ENCODE measurements around the gene SH3BP1.
"Not testable (repeated sequence)": the region's sequence is repeated elsewhere in the genome, so short reads cannot be mapped to it uniquely, and the experiment has no call there.

The SH3BP1 gene

GRCh38 chr22:37696260-37696656, 56.8 kb downstream of the SH3BP1 start:
- Histone ChIP-seq H3K4me1 (ENCODE audit: control insufficient read depth, insufficient read depth, low read length) (peaks cover 13% of the 10 kb centered on the region), H3K36me3 (ENCODE audit: control insufficient read depth in 2 of 2, insufficient read depth in 2 of 2, low read length in 2 of 2) (peaks cover 17% of the 10 kb centered on the region in 2 donors), H3K4me3 (ENCODE audit: low read length in 2 of 2) (peak overlapping the region; percentile 52 to 64), H3K9ac (ENCODE audit: low read length in 2 of 2) (peak overlapping the region in 1 of 2 donors; percentile 58)
- H3K9me3 ChIP-seq (ENCODE audit: control insufficient read depth in 2 of 2, low read length in 2 of 2); H3K27ac ChIP-seq (ENCODE audit: low read length); H3K27me3 ChIP-seq (ENCODE audit: control insufficient read depth in 1 of 2, insufficient read depth in 2 of 2, low read length in 2 of 2): not testable (repeated sequence)

DNA sequence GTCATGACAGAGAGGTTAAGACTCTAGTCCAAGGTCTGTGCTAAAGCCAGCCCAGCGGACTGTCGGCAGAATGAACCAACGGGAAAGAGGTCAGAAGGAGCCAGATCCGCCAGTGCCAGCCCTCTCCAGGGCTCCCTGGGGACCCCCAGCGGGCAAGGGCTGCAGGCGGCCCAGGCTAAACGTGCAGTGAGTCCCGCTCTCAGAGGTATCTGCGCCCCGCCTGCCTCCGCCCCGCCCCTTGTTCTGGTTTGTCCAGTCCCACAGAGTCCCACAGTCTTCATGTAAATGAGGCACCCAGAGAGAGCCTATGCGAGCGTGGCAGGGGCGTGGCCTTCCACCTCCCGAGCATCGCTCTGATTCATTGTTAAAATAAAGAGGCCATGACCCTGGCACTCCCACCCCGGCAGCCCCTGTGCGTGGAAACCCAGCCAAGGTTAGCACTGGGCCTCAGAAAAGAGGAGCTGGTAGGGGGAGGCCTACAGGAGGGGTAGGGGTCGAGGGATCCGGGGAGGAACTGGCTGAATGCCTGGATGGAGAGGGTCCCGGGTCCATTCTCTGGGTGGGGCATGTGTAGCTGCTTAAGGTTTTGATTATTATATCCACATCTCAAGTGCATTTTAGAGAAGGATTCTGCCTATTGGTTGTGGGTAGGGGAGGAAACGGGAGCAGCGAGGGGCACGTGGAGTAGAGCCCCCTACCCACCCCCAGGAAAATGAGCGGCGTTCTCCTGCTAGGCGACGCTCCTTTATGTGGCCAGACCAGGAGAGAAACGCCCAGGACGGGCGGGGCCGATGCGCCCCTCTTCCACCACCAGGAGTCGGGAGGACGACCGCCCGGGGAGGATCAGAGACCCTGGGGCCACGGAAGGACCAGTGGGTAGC, 57.4 kb downstream of the SH3BP1 start, which contains the start of gene TRIOBP:
TRIOBP (plus strand) TSS at position 392 of the 881 bp plus-strand sequence. CDS start 4,318 bp downstream, outside the sequence.
- Histone ChIP-seq H3K4me1 (ENCODE audit: control insufficient read depth, insufficient read depth, low read length) (peaks cover 13% of the 10 kb centered on the region), H3K4me3 (ENCODE audit: low read length in 2 of 2) (peak within 1 kb of the TSS; percentile 52 to 64), H3K27ac (ENCODE audit: low read length) (no peak within 1 kb of the TSS), H3K9ac (ENCODE audit: low read length in 2 of 2) (peak within 1 kb of the TSS in 1 of 2 donors; percentile 58), H3K36me3 (ENCODE audit: control insufficient read depth in 2 of 2, insufficient read depth in 2 of 2, low read length in 2 of 2) (peaks cover 10 to 12% of the 10 kb centered on the region in 2 donors), H3K27me3 (ENCODE audit: control insufficient read depth in 1 of 2, insufficient read depth in 2 of 2, low read length in 2 of 2) (no peaks in the 10 kb centered on the region), H3K9me3 (ENCODE audit: control insufficient read depth in 2 of 2, low read length in 2 of 2) (no peaks in the 10 kb centered on the region)

DNA sequence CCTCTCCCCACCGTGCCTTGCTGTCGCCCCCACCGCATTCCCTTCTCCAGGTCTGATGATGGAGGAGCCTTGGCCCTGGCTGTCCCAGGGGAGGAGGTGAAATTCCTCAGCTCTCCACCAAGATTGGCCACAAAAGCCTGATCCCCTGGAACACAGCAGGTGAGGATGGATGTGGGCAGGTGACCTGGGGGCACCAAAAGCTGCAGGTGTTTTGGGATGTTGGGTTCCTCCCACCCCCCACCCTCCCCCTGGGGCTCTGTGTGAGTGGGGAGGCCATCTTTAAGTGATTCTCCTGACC, 58.0 kb downstream of the SH3BP1 start:
- Histone ChIP-seq H3K4me1 (ENCODE audit: control insufficient read depth, insufficient read depth, low read length) (peaks cover 13% of the 10 kb centered on the region), H3K27ac (ENCODE audit: low read length) (no peak overlapping the region), H3K9me3 (ENCODE audit: control insufficient read depth in 2 of 2, low read length in 2 of 2) (no peaks in the 10 kb centered on the region), H3K36me3 (ENCODE audit: control insufficient read depth in 2 of 2, insufficient read depth in 2 of 2, low read length in 2 of 2) (peaks cover 8 to 9% of the 10 kb centered on the region in 2 donors), H3K27me3 (ENCODE audit: control insufficient read depth in 1 of 2, insufficient read depth in 2 of 2, low read length in 2 of 2) (no peaks in the 10 kb centered on the region), H3K9ac (ENCODE audit: low read length in 2 of 2) (no peak overlapping the region), H3K4me3 (ENCODE audit: low read length in 2 of 2) (no peak overlapping the region)

DNA sequence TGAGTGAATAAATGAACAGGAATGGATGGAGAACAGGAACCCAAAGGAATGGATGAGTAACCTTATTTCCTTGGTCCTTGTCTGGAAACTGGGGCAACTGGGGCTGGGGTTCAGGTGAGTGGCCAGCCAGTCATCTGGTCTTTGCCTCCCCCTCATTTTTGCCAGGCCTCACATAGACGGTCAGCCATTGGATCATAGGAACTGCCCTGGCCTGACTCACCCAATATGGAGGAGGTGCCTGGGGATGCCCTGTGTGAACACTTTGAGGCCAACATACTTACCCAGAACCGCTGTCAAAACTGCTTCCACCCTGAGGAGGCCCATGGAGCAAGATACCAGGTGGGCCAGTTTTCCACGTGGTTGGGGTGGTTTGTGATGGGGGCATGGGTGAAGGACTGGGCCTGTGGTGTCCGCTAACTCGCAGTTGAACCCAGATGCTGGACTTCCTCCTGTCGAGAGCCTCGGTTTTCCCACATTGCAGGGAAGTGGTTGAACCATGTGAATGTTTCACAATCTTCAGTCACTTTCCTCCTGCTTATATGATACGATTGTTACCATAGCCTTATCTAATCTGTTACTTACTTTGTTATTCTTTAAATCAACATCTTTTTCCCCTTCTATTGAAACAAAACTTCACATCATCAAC, 61.8 kb downstream of the SH3BP1 start:
- peaks cover 7% of the 10 kb centered on the region for H3K4me1 ChIP-seq (ENCODE audit: control insufficient read depth, insufficient read depth, low read length)
- H3K9ac ChIP-seq (ENCODE audit: low read length in 2 of 2), result no peak overlapping the region
- no peaks in the 10 kb centered on the region for H3K27me3 ChIP-seq (ENCODE audit: control insufficient read depth in 1 of 2, insufficient read depth in 2 of 2, low read length in 2 of 2)
- H3K27ac ChIP-seq (ENCODE audit: low read length), result no peak overlapping the region
- H3K4me3 ChIP-seq (ENCODE audit: low read length in 2 of 2), result no peak overlapping the region
- no peaks in the 10 kb centered on the region for H3K36me3 ChIP-seq (ENCODE audit: control insufficient read depth in 2 of 2, insufficient read depth in 2 of 2, low read length in 2 of 2)
- H3K9me3 ChIP-seq (ENCODE audit: control insufficient read depth in 2 of 2, low read length in 2 of 2), result no peaks in the 10 kb centered on the region

DNA sequence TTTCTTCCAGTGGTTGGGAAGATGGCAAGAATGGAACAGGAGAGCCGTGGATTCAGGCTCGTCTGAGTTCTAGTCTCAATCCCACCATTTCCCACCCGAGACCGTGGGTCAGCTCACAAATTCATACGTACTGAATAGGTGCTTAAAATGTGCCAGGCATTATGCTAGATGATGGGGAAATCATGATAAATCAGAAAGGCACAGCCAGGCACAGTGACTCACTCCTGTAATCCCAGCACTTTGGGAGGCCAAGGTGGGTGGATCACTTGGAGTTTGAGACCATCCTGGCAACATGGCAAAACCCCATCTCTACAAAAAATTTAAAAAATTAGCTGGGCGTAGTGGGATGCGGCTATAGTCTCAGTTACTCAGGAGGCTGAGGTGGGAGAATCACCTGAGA, 64.4 kb downstream of the SH3BP1 start:
- Histone ChIP-seq H3K9me3 (ENCODE audit: control insufficient read depth in 2 of 2, low read length in 2 of 2) (no peaks in the 10 kb centered on the region), H3K4me3 (ENCODE audit: low read length in 2 of 2) (no peak overlapping the region), H3K27me3 (ENCODE audit: control insufficient read depth in 1 of 2, insufficient read depth in 2 of 2, low read length in 2 of 2) (no peaks in the 10 kb centered on the region), H3K27ac (ENCODE audit: low read length) (no peak overlapping the region), H3K4me1 (ENCODE audit: control insufficient read depth, insufficient read depth, low read length) (no peaks in the 10 kb centered on the region), H3K36me3 (ENCODE audit: control insufficient read depth in 2 of 2, insufficient read depth in 2 of 2, low read length in 2 of 2) (no peaks in the 10 kb centered on the region), H3K9ac (ENCODE audit: low read length in 2 of 2) (no peak overlapping the region)

GRCh38 chr22:37704645-37705044, 65.2 kb downstream of the SH3BP1 start:
- no peak overlapping the region for H3K4me3 ChIP-seq (ENCODE audit: low read length in 2 of 2)
- H3K9me3 ChIP-seq (ENCODE audit: control insufficient read depth in 2 of 2, low read length in 2 of 2), result no peaks in the 10 kb centered on the region
- no peaks in the 10 kb centered on the region for H3K36me3 ChIP-seq (ENCODE audit: control insufficient read depth in 2 of 2, insufficient read depth in 2 of 2, low read length in 2 of 2)
- H3K9ac ChIP-seq (ENCODE audit: low read length in 2 of 2), result no peak overlapping the region
- no peaks in the 10 kb centered on the region for H3K27me3 ChIP-seq (ENCODE audit: control insufficient read depth in 1 of 2, insufficient read depth in 2 of 2, low read length in 2 of 2)
- H3K4me1 ChIP-seq (ENCODE audit: control insufficient read depth, insufficient read depth, low read length), result no peaks in the 10 kb centered on the region
- no peak overlapping the region for H3K27ac ChIP-seq (ENCODE audit: low read length)

- Histone ChIP-seq H3K9me3 (ENCODE audit: control insufficient read depth in 2 of 2, low read length in 2 of 2) (no peaks in the 10 kb centered on the region), H3K4me1 (ENCODE audit: control insufficient read depth, insufficient read depth, low read length) (no peaks in the 10 kb centered on the region), H3K9ac (ENCODE audit: low read length in 2 of 2) (no peak overlapping the region), H3K4me3 (ENCODE audit: low read length in 2 of 2) (no peak overlapping the region), H3K36me3 (ENCODE audit: control insufficient read depth in 2 of 2, insufficient read depth in 2 of 2, low read length in 2 of 2) (no peaks in the 10 kb centered on the region), H3K27me3 (ENCODE audit: control insufficient read depth in 1 of 2, insufficient read depth in 2 of 2, low read length in 2 of 2) (no peaks in the 10 kb centered on the region), H3K27ac (ENCODE audit: low read length) (no peak overlapping the region)
Measured at GRCh38 chr22:37705205-37705604, 65.7 kb downstream of the SH3BP1 start.
